SHP77 treated with DMSO at 0.1 percent for 48 hours (cell line): ENCODE data around the gene C8A.

ENCODE experiments used
- DNase-seq: peaks from one replicate; lab custom pipeline; 2025; lab: John Stamatoyannopoulos, UW

C8A gene

GRCh38 chr1:56890229-56890628 is 35.6 kb downstream of the C8A start:
- no peak for DNase-seq

- DNase-seq = no peak
Measured at GRCh38 chr1:56894014-56894413, 39.4 kb downstream of the C8A start.

- DNase-seq = no peak
Measured at GRCh38 chr1:56897150-56898004, 42.8 kb downstream of the C8A start.

- DNase-seq = no peak
Measured at GRCh38 chr1:56898005-56898373, 43.4 kb downstream of the C8A start.

GRCh38 chr1:56898879-56899278 is 44.3 kb downstream of the C8A start:
- no peak for DNase-seq

- no peak for DNase-seq
Measured at GRCh38 chr1:56901716-56902115, 47.1 kb downstream of the C8A start.

- DNase-seq = no peak
Measured at GRCh38 chr1:56903778-56904177, 49.2 kb downstream of the C8A start.

- DNase-seq = no peak
Measured at GRCh38 chr1:56904663-56905397, 50.2 kb downstream of the C8A start.

- no peak for DNase-seq
Measured at GRCh38 chr1:56905667-56906066, 51.1 kb downstream of the C8A start.

- no peak for DNase-seq
Measured at GRCh38 chr1:56908619-56909221, 54.1 kb downstream of the C8A start.

- DNase-seq = no peak
Measured at GRCh38 chr1:56910441-56910985, 55.9 kb downstream of the C8A start.

- DNase-seq = no peak
Measured at GRCh38 chr1:56911098-56911938, 56.7 kb downstream of the C8A start.

- DNase-seq = no peak
Measured at GRCh38 chr1:56912325-56912724, 57.7 kb downstream of the C8A start.

- no peak for DNase-seq
Measured at GRCh38 chr1:56915960-56916359, 61.4 kb downstream of the C8A start.

GRCh38 chr1:56916630-56917029 is 62.0 kb downstream of the C8A start:
- DNase-seq = no peak

- no peak for DNase-seq
Measured at GRCh38 chr1:56917356-56917755, 62.8 kb downstream of the C8A start.

- DNase-seq = no peak
Measured at GRCh38 chr1:56920591-56921001, 66.0 kb downstream of the C8A start.

- DNase-seq = no peak
Measured at GRCh38 chr1:56921479-56921878, 66.9 kb downstream of the C8A start.

GRCh38 chr1:56922070-56922469 is 67.5 kb downstream of the C8A start:
- no peak for DNase-seq

GRCh38 chr1:56922507-56922906 is 67.9 kb downstream of the C8A start:
- no peak for DNase-seq

- DNase-seq = no peak
Measured at GRCh38 chr1:56923201-56923600, 68.6 kb downstream of the C8A start.

- no peak for DNase-seq
Measured at GRCh38 chr1:56924116-56924515, 69.5 kb downstream of the C8A start.
